ENCODE measurements around the gene IGSF22. TPM values are rescaled to one million over a fixed set of nuclear protein-coding genes. Genes with fewer than 3 reads are reported as not detected.
A peak's percentile ranks its signal among the peaks of the same experiment; 100 is the strongest.

Gene IGSF22
- total and polyA plus RNA-seq, 9 of the 15 experiments (the other 6 are each of a cell fraction or from before 2014, with no cell fraction given) = not detected

- Histone ChIP-seq H3K4me1 (replicated peaks in 1 of 2; ENCODE audit: control insufficient read depth in 2 of 2, insufficient read depth in 2 of 2, low read length in 2 of 2) (peaks cover 4 to 10% of the 10 kb centered on the region in 2 experiments; a peak in 4 of 5 replicates), H3K4me2 (ENCODE audit: insufficient read depth, low read length) (0 out of 2 replicates have a peak overlapping the region, but pooled peaks have one; percentile 9), H3K27ac (ENCODE audit: extremely low read depth, low read depth, low read length) (no peak overlapping the region), H2AFZ (ENCODE audit: low read depth, low read length) (peak overlapping the region; percentile 28; the same call in 1 of the 2 replicates), H3K36me3 (ENCODE audit: control insufficient read depth, insufficient read depth, low read length) (no peaks in the 10 kb centered on the region), H3K9me3 (replicated peaks; ENCODE audit: control insufficient read depth, insufficient read depth, low read depth, low read length) (no peaks in the 10 kb centered on the region), H3K79me2 (ENCODE audit: control insufficient read depth, insufficient read depth, low read length) (no peaks in the 10 kb centered on the region), H3K9ac (ENCODE audit: insufficient read depth in 1 of 2, low read depth in 2 of 2, low read length in 2 of 2) (0 out of 4 replicates have a peak overlapping the region, but pooled peaks of 1 of the 2 experiments have one; percentile 23), H3K27me3 (ENCODE audit: control insufficient read depth in 2 of 2, insufficient read depth in 2 of 2, low read length in 2 of 2) (peaks cover 26 to 64% of the 10 kb centered on the region in 2 experiments; a peak in 4 of 5 replicates), H3K4me3 (no peak overlapping the region), H3K9me1 (ENCODE audit: control insufficient read depth, insufficient read depth, low read length) (no peaks in the 10 kb centered on the region), H4K20me1 (replicated peaks; ENCODE audit: control insufficient read depth, insufficient read depth, low read length) (no peaks in the 10 kb centered on the region)
- 41% methylated on average over 39 of the region's 46 CpGs for WGBS (ENCODE audit: insufficient coverage, low coverage, missing lambda C conversion rate)
- TF ChIP-seq RBFOX2 (IDR thresholded peaks at IDR 0.05; ENCODE audit: low read depth, low read length) = 0 out of 2 replicates have a peak, but pooled peaks have one; percentile 34
- TF ChIP-seq ZNF311 (CRISPR knock-in tag; IDR thresholded peaks at IDR 0.05) = no peak
- TF ChIP-seq POLR2G (IDR thresholded peaks at IDR 0.05; ENCODE audit: low read depth, low read length) = 0 out of 2 replicates have a peak, but pooled peaks have one; percentile 45
- no peak for TF ChIP-seq MBD2 (IDR thresholded peaks at IDR 0.05; ENCODE audit: borderline replicate concordance, low read depth)
- in situ Hi-C loops (cut with MboI) = no loop called here
- intact Hi-C loops (cut with micrococcal nuclease) = no loop called here
- no peak for ATAC-seq
- POLR2A ChIA-PET = interaction anchor here (1.0 to 1.2 kb wide), 2 partner anchors 16 kb away, joined by 3 to 5 read pairs; no protein-coding TSS in a partner anchor
- DNase-seq (ENCODE audit: extremely low read depth in 1 of 4, low spot score in 3 of 4) = no peak
- CTCF ChIA-PET (ENCODE audit: low intra/inter-chr PET ratio) = no interaction called here
- FAIRE-seq = no peak
- BruUV-seq (replicated peaks) = no TSS peak
Measured at GRCh38 chr11:18705651-18706281, 20.2 kb downstream of the IGSF22 start.

- no peaks in the 10 kb centered on the region for H3K9me1 ChIP-seq (ENCODE audit: control insufficient read depth, insufficient read depth, low read length)
- DNase-seq (ENCODE audit: extremely low read depth in 1 of 4, low spot score in 3 of 4) (no peak), FAIRE-seq (no peak), ATAC-seq (no peak)
- H3K27me3 ChIP-seq (ENCODE audit: control insufficient read depth in 2 of 2, insufficient read depth in 2 of 2, low read length in 2 of 2) = peaks cover 21 to 57% of the 10 kb centered on the region in 2 experiments; a peak in 4 of 5 replicates
- H3K36me3 ChIP-seq (ENCODE audit: control insufficient read depth, insufficient read depth, low read length) = no peaks in the 10 kb centered on the region
- in situ Hi-C loops (cut with MboI) (no loop called here), intact Hi-C loops (cut with micrococcal nuclease) (no loop called here)
- H2AFZ ChIP-seq (ENCODE audit: low read depth, low read length) = no peak overlapping the region
- H3K27ac ChIP-seq (ENCODE audit: extremely low read depth, low read depth, low read length) = no peak overlapping the region
- H3K4me3 ChIP-seq = no peak overlapping the region
- POLR2A ChIA-PET = interaction anchor here (1.0 to 1.2 kb wide), 3 partner anchors 8 to 17 kb away, joined by 3 to 5 read pairs (median 4); no protein-coding TSS in a partner anchor
- H3K4me2 ChIP-seq (ENCODE audit: insufficient read depth, low read length) = no peak overlapping the region
- 0% methylated on average over 1 of the region's 1 CpG for WGBS (ENCODE audit: insufficient coverage, low coverage, missing lambda C conversion rate)
- no peak for TF ChIP-seq NR4A1 (CRISPR knock-in tag; IDR thresholded peaks at IDR 0.05)
- no peak for TF ChIP-seq NR4A1 (tag; IDR thresholded peaks at IDR 0.05)
- peak; percentile 54 for TF ChIP-seq ZFP36 (IDR thresholded peaks at IDR 0.05; ENCODE audit: low read depth, low read length, partially characterized antibody)
- H3K79me2 ChIP-seq (ENCODE audit: control insufficient read depth, insufficient read depth, low read length) = no peaks in the 10 kb centered on the region
- no peak overlapping the region for H3K9ac ChIP-seq (ENCODE audit: insufficient read depth in 1 of 2, low read depth in 2 of 2, low read length in 2 of 2)
- CTCF ChIA-PET (ENCODE audit: low intra/inter-chr PET ratio) = interaction anchor here (0.5 kb wide), 1 partner anchor 39 kb away, joined by 3 read pairs; no protein-coding TSS in a partner anchor
- no peaks in the 10 kb centered on the region; the same call in 1 of the 2 replicates for H4K20me1 ChIP-seq (replicated peaks; ENCODE audit: control insufficient read depth, insufficient read depth, low read length)
- BruUV-seq (replicated peaks) = no TSS peak
- H3K4me1 ChIP-seq (replicated peaks in 1 of 2; ENCODE audit: control insufficient read depth in 2 of 2, insufficient read depth in 2 of 2, low read length in 2 of 2) = peaks cover 4 to 10% of the 10 kb centered on the region in 2 experiments; a peak in 4 of 5 replicates
- no peaks in the 10 kb centered on the region for H3K9me3 ChIP-seq (replicated peaks; ENCODE audit: control insufficient read depth, insufficient read depth, low read depth, low read length)
Measured at GRCh38 chr11:18704698-18705097, 21.3 kb downstream of the IGSF22 start.

Data from K562 (cell line).